Spleen (tissue), 11 donors: ENCODE data around the gene EYS. TPM values are rescaled to one million over a fixed set of nuclear protein-coding genes. Genes with fewer than 3 reads are reported as not detected.

Experiments
- DNase-seq: peaks from one replicate; pipeline ENCODE4 v3.0.0-alpha.2; 2020
- H3K27ac ChIP-seq, 8 donors: fragments of 200-600 bp; sonication (generic) in 7 of 8; 1 replicate in 4 of 8; 2 replicates in 4 of 8; pipeline versions ENCODE4 v1.5.0 to v1.8.0; 2016 to 2021; ENCODE audit warnings: inconsistent platforms in 4 of 8, mild to moderate bottlenecking in 4 of 8, moderate library complexity in 1 of 8
- H3K27me3 ChIP-seq, 7 donors: fragments of 200-600 bp; sonication (generic) in 6 of 7; replicated peaks in 1 of 7; 1 replicate in 4 of 7; 2 replicates in 3 of 7; pipeline versions ENCODE4 v1.5.0 to v1.8.0; 2016 to 2021; ENCODE audit warnings: inconsistent platforms in 3 of 7, mild to moderate bottlenecking in 1 of 7
- H3K36me3 ChIP-seq, 6 donors: fragments of 200-600 bp; sonication (generic) in 5 of 6; 1 replicate in 4 of 6; 2 replicates in 2 of 6; pipeline versions ENCODE4 v1.5.0 to v1.8.0; 2016 to 2021; ENCODE audit warnings: inconsistent platforms in 2 of 6
- H3K4me1 ChIP-seq, 6 donors: fragments of 200-600 bp; sonication (generic) in 5 of 6; 1 replicate in 3 of 6; 2 replicates in 3 of 6; pipeline versions ENCODE4 v1.5.0 to v1.8.0; 2016 to 2021; ENCODE audit warnings: inconsistent platforms in 3 of 6
- H3K4me3 ChIP-seq, 8 donors: fragments of 200-600 bp; sonication (generic) in 7 of 8; 1 replicate in 4 of 8; 2 replicates in 4 of 8; pipeline versions ENCODE4 v1.5.0 to v1.8.0; 2016 to 2021; ENCODE audit warnings: inconsistent platforms in 4 of 8, mild to moderate bottlenecking in 4 of 8, moderate library complexity in 2 of 8
- H3K9me3 ChIP-seq, 8 donors: fragments of 200-600 bp; sonication (generic) in 7 of 8; 1 replicate in 4 of 8; 2 replicates in 4 of 8; pipeline versions ENCODE4 v1.5.0 to v1.8.0; 2016 to 2021; ENCODE audit warnings: inconsistent platforms in 4 of 8
- CTCF ChIP-seq, 11 experiments: fragments of 200-600 bp in 7 of 11; fragments of 450-650 bp in 4 of 11; sonication (generic) in 4 of 11; IDR thresholded peaks in 8 of 11; conservative IDR thresholded peaks in 3 of 11; 1 replicate in 7 of 11; 2 replicates in 4 of 11; pipeline versions ENCODE4 v1.4.0 to v1.8.0; 2016 to 2021; ENCODE audit warnings: antibody characterized with exemption in 11 of 11, inconsistent platforms in 4 of 11, mild to moderate bottlenecking in 1 of 11
- POLR2A ChIP-seq, 3 donors: fragments of 450-650 bp; IDR thresholded peaks; one replicate each; pipeline ENCODE4 v1.5.1; 2017; ENCODE audit warnings: antibody characterized with exemption in 3 of 3, mild to moderate bottlenecking in 1 of 3
- POLR2AphosphoS5 ChIP-seq, 3 donors: sonication (generic); formaldehyde crosslinking; IDR thresholded peaks; one replicate each; pipeline ENCODE4 v1.5.1; 2017; ENCODE audit warnings: antibody characterized with exemption in 3 of 3
- WGBS, 5 donors: extraction: QIAGEN DNeasy Blood & Tissue Kit in 3 of 5; methylation state at CpG; one replicate each; pipeline versions ENCODE4 v1.1.5 to v1.1.7; 2013 to 2018; 5-methylcytosine and 5-hydroxymethylcytosine counted together
- intact Hi-C: fragments of 100-400 bp; cut with DNase I; formaldehyde crosslinking; loops from one replicate; pipeline ENCODE4 v1.15.0; 2023; ENCODE audit warnings: low total_unique reads
- polyA plus RNA-seq, 3 donors: library from polyadenylated mRNA; stranded (reverse); fragments of 200-250 nt; gene quantifications; one replicate each; pipeline ENCODE4 v1.2.1, GENCODE V29; 2013
- total RNA-seq, 7 donors: library from RNA; depleted of rRNA in 3 of 7; stranded (reverse); fragments of >200 nt in 3 of 7; fragmentation: NEBNext Ultra II Directional in 4 of 7; extraction: Animal tissue kit (Norgen Biotek cat#: 25700) in 4 of 7; gene quantifications; one replicate each; pipeline versions ENCODE4 v1.1.0 to v1.2.1, GENCODE V29; 2016 to 2021
- donor health status: healthy with polysubstance abuse.
- donor health status: DM: no; HTN: no; CAD: no; lungs with moderate emphysema.
- donor health status: DM: no; HTN: no; CAD: no.
- donor health status: Bipolar disorder and iron deficiency.
- donor health status: healthy.
- donor health status: DM: no; HTN: no; CAD: no.
- donor health status: DM: yes; HTN: yes; CAD: no.

The EYS gene
- total and polyA plus RNA-seq, 10 donors: under 0.01 to 0.72 (median 0.28) TPM; not detected in 5

DNA sequence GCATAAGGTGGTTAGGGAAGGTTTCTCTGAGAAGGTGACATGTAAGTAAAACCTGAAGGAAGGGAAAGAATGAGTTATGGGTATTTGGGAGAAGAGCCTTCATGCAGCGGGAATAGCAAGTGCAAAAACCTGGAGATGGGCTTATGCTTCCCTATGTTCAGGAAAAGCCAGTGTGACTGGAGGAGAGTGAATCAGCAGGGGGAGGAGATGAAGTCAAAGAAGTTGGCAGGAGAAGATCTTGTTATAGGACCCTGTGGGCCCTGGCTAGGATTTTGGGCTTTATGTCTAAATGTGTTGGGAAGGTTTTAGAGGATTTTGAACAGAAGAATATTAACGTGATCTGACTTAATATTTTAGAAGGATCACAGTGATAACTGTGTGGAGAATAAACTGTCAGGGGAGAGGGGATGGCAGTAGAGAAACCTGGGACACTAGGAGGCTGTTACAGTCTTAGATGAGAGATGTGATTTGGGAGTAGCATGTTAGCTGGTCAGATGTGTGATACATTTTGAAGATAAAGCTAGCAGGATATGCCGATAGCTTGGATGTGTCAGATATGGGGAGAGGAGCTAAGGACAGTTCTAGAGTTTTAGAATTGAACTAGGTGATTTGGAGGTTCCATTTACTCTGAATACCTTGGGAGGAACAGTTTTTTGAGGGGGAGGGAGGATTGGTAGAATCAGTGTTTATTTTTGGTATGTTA lies 2030.5 kb downstream of the EYS start:
- no peak overlapping the region for H3K4me3 ChIP-seq
- DNase-seq: no peak
- WGBS, 5 donors: 87 to 94% (median 92%) methylated on average over 3 of the region's 3 CpGs
- intact Hi-C loops: no loop called here
- peaks cover 0 to 27% (median 5%) of the 10 kb centered on the region in 6 donors for H3K36me3 ChIP-seq
- H3K9me3 ChIP-seq: no peaks in the 10 kb centered on the region
- TF ChIP-seq CTCF (IDR thresholded peaks at IDR 0.05 in 8 of 11, conservative IDR thresholded peaks at IDR 0.05 in 3 of 11): no peak
- no peak for TF ChIP-seq POLR2AphosphoS5 (IDR thresholded peaks at IDR 0.05)
- no peak for TF ChIP-seq POLR2A (IDR thresholded peaks at IDR 0.05)
- H3K4me1 ChIP-seq: peaks cover 0 to 100% (median 59%) of the 10 kb centered on the region in 6 donors
- peak overlapping the region in 3 of 8 donors; percentile 15 to 29 (median 19) for H3K27ac ChIP-seq
- no peaks in the 10 kb centered on the region for H3K27me3 ChIP-seq

DNA sequence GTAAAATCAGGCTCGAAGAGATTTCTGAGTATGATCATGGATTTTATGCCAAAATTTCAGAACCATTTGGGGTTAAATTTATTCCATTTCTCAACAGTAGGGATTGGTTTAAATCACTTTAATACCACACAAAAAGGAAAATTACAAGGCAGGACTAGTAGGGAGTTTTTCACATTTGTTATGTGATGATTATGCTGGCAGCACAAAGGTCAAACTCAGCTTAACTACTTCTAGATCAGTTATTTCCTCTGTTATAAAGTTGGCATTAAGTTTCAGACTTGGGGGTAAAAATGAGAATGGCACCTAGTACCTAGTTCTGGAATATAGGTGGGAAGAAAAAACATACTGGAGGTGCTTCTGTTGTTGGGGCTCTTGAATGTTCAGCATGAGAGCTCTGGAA lies 2031.9 kb downstream of the EYS start:
- Histone ChIP-seq H3K27me3 (no peaks in the 10 kb centered on the region), H3K36me3 (peaks cover 0 to 16% (median 2%) of the 10 kb centered on the region in 6 donors), H3K9me3 (no peaks in the 10 kb centered on the region), H3K4me1 (peaks cover 0 to 100% (median 57%) of the 10 kb centered on the region in 6 donors), H3K27ac (peak overlapping the region in 3 of 8 donors; percentile 4 to 29 (median 12)), H3K4me3 (no peak overlapping the region)
- no peak for DNase-seq
- no peak for TF ChIP-seq POLR2AphosphoS5 (IDR thresholded peaks at IDR 0.05)
- no peak for TF ChIP-seq POLR2A (IDR thresholded peaks at IDR 0.05)
- TF ChIP-seq CTCF (IDR thresholded peaks at IDR 0.05 in 8 of 11, conservative IDR thresholded peaks at IDR 0.05 in 3 of 11): no peak
- 72 to 87% (median 86%) methylated on average over 1 of the region's 1 CpG for WGBS, 5 donors
- intact Hi-C loops: no loop called here

DNA sequence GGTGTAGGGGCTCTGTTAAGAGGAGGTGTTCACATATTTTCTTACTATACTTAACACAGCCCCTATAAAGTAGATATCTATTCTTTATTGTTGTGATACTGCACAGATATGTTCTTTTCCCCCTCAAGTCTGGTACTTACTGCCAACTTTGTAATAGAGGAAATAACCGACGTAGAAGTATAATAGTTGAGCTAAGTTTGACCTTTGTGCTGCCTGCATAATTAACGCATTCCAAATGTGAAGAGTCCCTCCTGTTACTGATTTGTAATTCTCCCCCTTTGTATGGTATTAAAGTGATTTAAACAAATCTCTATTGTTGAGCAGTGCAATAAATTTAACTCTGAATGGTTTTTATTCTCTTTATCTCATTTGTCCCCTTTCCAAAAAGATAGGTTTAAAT lies 2032.4 kb downstream of the EYS start:
- Histone ChIP-seq H3K27ac (peak overlapping the region in 3 of 8 donors; percentile 4 to 29 (median 12)), H3K27me3 (no peaks in the 10 kb centered on the region), H3K36me3 (peaks cover 0 to 13% (median 0%) of the 10 kb centered on the region in 6 donors), H3K9me3 (no peaks in the 10 kb centered on the region), H3K4me3 (no peak overlapping the region), H3K4me1 (peaks cover 0 to 100% (median 54%) of the 10 kb centered on the region in 6 donors)
- no peak for TF ChIP-seq POLR2AphosphoS5 (IDR thresholded peaks at IDR 0.05)
- no peak for TF ChIP-seq POLR2A (IDR thresholded peaks at IDR 0.05)
- TF ChIP-seq CTCF (IDR thresholded peaks at IDR 0.05 in 8 of 11, conservative IDR thresholded peaks at IDR 0.05 in 3 of 11): no peak
- WGBS, 5 donors: 56 to 72% (median 60%) methylated on average over 3 of the region's 3 CpGs
- intact Hi-C loops: no loop called here
- DNase-seq: no peak

DNA sequence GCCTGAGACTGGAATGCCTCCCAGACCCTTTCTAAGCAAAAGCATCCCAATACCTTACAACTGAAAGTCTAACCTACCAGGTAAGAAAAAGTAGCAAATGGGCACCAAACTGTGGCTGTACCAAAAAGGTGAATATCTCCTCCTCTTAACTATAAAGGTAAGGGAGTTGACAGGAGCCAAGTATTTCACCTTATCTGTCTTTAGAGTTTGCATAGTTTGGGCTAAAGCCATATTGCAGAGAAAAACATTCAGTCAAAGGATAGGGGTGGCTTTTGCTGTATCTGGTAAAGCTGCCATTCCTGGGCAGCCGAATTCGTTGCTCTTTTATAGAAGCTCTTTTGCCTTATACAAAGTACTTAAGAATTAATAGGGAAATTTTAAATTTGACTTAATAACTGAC lies 2033.3 kb downstream of the EYS start:
- H3K27me3 ChIP-seq: no peaks in the 10 kb centered on the region
- TF ChIP-seq POLR2AphosphoS5 (IDR thresholded peaks at IDR 0.05) (no peak), POLR2A (IDR thresholded peaks at IDR 0.05) (no peak), CTCF (IDR thresholded peaks at IDR 0.05 in 8 of 11, conservative IDR thresholded peaks at IDR 0.05 in 3 of 11) (no peak)
- H3K27ac ChIP-seq: no peak overlapping the region
- no peaks in the 10 kb centered on the region for H3K9me3 ChIP-seq
- no peak overlapping the region for H3K4me3 ChIP-seq
- no peak for DNase-seq
- intact Hi-C loops: no loop called here
- peaks cover 0 to 100% (median 49%) of the 10 kb centered on the region in 6 donors for H3K4me1 ChIP-seq
- WGBS, 5 donors: 94 to 97% (median 97%) methylated on average over 2 of the region's 2 CpGs
- H3K36me3 ChIP-seq: peaks cover 0 to 13% (median 0%) of the 10 kb centered on the region in 6 donors
